H9 (cell line): ENCODE results near the gene NHERF1. TPM values are rescaled to one million over a fixed set of nuclear protein-coding genes. Genes with fewer than 3 reads are reported as not detected.

ENCODE experiments used
- DNase-seq: peaks from one replicate; pipeline ENCODE4 v3.0.0-alpha.2; 2017
- H2AFZ ChIP-seq: one replicate; pipeline ENCODE4 v1.6.1; 2013; ENCODE audit warnings: mild to moderate bottlenecking, low read length, control low read depth, moderate library complexity
- H2AK5ac ChIP-seq: 2 replicates; pipeline ENCODE4 v1.6.1; 2013; ENCODE audit warnings: low read length, control low read depth, mixed read lengths; ENCODE audit not compliant: insufficient read length
- H2BK120ac ChIP-seq: one replicate; pipeline ENCODE4 v1.6.1; 2013; ENCODE audit warnings: low read depth, mild to moderate bottlenecking, low read length, control low read depth, inconsistent platforms; ENCODE audit not compliant: poor library complexity, severe bottlenecking
- H2BK12ac ChIP-seq: 2 replicates; pipeline ENCODE4 v1.6.1; 2013; ENCODE audit warnings: low read length, control low read depth, mixed read lengths, low read depth; ENCODE audit not compliant: insufficient read length
- H2BK15ac ChIP-seq: 2 replicates; pipeline ENCODE4 v1.6.1; 2013; ENCODE audit warnings: low read depth, low read length, control low read depth
- H2BK20ac ChIP-seq: one replicate; pipeline ENCODE4 v1.6.1; 2013; ENCODE audit warnings: low read depth, mild to moderate bottlenecking, low read length, control low read depth, inconsistent platforms; ENCODE audit not compliant: poor library complexity, severe bottlenecking
- H2BK5ac ChIP-seq: 2 replicates; pipeline ENCODE4 v1.6.1; 2013; ENCODE audit warnings: low read length, control low read depth, mixed read lengths; ENCODE audit not compliant: insufficient read length
- H3K14ac ChIP-seq: 2 replicates; pipeline ENCODE4 v1.6.1; 2013; ENCODE audit warnings: low read length, control low read depth; ENCODE audit not compliant: insufficient read depth
- H3K18ac ChIP-seq: 2 replicates; pipeline ENCODE4 v1.6.1; 2013; ENCODE audit warnings: low read depth, mild to moderate bottlenecking, mixed read lengths, low read length, control low read depth; ENCODE audit not compliant: insufficient read length
- H3K23ac ChIP-seq: 2 replicates; pipeline ENCODE4 v1.6.1; 2013; ENCODE audit warnings: low read length, control low read depth, mixed read lengths, low read depth; ENCODE audit not compliant: insufficient read length
- H3K23me2 ChIP-seq: 2 replicates; pipeline ENCODE4 v1.6.1; 2013; ENCODE audit warnings: low read depth, mild to moderate bottlenecking, mixed read lengths, low read length, control low read depth; ENCODE audit not compliant: insufficient read length, poor library complexity, severe bottlenecking
- H3K27ac ChIP-seq: 2 replicates; pipeline ENCODE4 v1.5.1; 2013; ENCODE audit warnings: low read length, control low read depth, mixed read lengths, low read depth; ENCODE audit not compliant: insufficient read length
- H3K27me3 ChIP-seq: 2 replicates; pipeline ENCODE4 v1.6.1; 2013; ENCODE audit warnings: low read length, control low read depth, inconsistent platforms; ENCODE audit not compliant: insufficient read depth
- H3K4ac ChIP-seq: 2 replicates; pipeline ENCODE4 v1.6.1; 2013; ENCODE audit warnings: low read depth, mild to moderate bottlenecking, control low read depth, inconsistent platforms, low read length, moderate library complexity
- H3K4me1 ChIP-seq: 2 replicates; pipeline ENCODE4 v1.6.1; 2013; ENCODE audit warnings: low read length, control low read depth, inconsistent platforms; ENCODE audit not compliant: insufficient read depth
- H3K4me2 ChIP-seq: 2 replicates; pipeline ENCODE4 v1.6.1; 2013; ENCODE audit warnings: low read length, control low read depth, mixed read lengths; ENCODE audit not compliant: insufficient read length, insufficient read depth
- H3K56ac ChIP-seq: 2 replicates; pipeline ENCODE4 v1.6.1; 2013; ENCODE audit warnings: low read depth, mild to moderate bottlenecking, mixed read lengths, low read length, control low read depth; ENCODE audit not compliant: insufficient read length
- H3K79me1 ChIP-seq: 2 replicates; pipeline ENCODE4 v1.6.1; 2013; ENCODE audit warnings: low read depth, mild to moderate bottlenecking, moderate library complexity, low read length, control low read depth, inconsistent platforms; ENCODE audit not compliant: insufficient read depth, poor library complexity, severe bottlenecking
- H3K79me2 ChIP-seq: 2 replicates; pipeline ENCODE4 v1.6.1; 2013; ENCODE audit warnings: low read length, control low read depth, inconsistent platforms; ENCODE audit not compliant: insufficient read depth
- H3K9ac ChIP-seq: 2 replicates; pipeline ENCODE4 v1.6.1; 2013; ENCODE audit warnings: low read length, control low read depth, mixed read lengths; ENCODE audit not compliant: insufficient read length; ENCODE audit errors: extremely low read depth
- H3K9me3 ChIP-seq: one replicate; pipeline ENCODE4 v1.6.1; 2013; ENCODE audit warnings: low read depth, low read length, inconsistent platforms; ENCODE audit not compliant: control insufficient read depth
- H3T11ph ChIP-seq: one replicate; pipeline ENCODE4 v1.6.1; 2013; ENCODE audit warnings: mild to moderate bottlenecking, low read length, control low read depth, inconsistent platforms
- H4K20me1 ChIP-seq: one replicate; pipeline ENCODE4 v1.6.1; 2013; ENCODE audit not compliant: control insufficient read depth, insufficient read length, insufficient read depth
- H4K5ac ChIP-seq: 2 replicates; pipeline ENCODE4 v1.6.1; 2013; ENCODE audit warnings: low read depth, mild to moderate bottlenecking, mixed read lengths, low read length, control low read depth; ENCODE audit not compliant: insufficient read length
- H4K8ac ChIP-seq: replicated peaks from 2 replicates; pipeline ENCODE4 v1.6.1; 2013; ENCODE audit warnings: low read length, control low read depth, mixed read lengths, low read depth; ENCODE audit not compliant: insufficient read length
- H4K91ac ChIP-seq: 2 replicates; pipeline ENCODE4 v1.6.1; 2013; ENCODE audit warnings: low read depth, mild to moderate bottlenecking, moderate library complexity, mixed read lengths, low read length, control low read depth; ENCODE audit not compliant: insufficient read length
- H3K27ac Mint-ChIP-seq, 3 experiments: 2 replicates in 2 of 3; 3 replicates in 1 of 3; pipeline ENCODE4 v1.8.0; 2020 to 2021; ENCODE audit warnings: mixed read lengths in 3 of 3, mild to moderate bottlenecking in 1 of 3, moderate library complexity in 1 of 3
- H3K27me3 Mint-ChIP-seq: 2 replicates; pipeline ENCODE4 v1.8.0; 2021; ENCODE audit warnings: low read depth, mild to moderate bottlenecking, moderate library complexity, mixed read lengths
- H3K36me3 Mint-ChIP-seq, 3 experiments: 2 replicates in 2 of 3; 3 replicates in 1 of 3; pipeline ENCODE4 v1.8.0; 2020 to 2021; ENCODE audit warnings: low read depth in 3 of 3, mixed read lengths in 3 of 3; ENCODE audit not compliant: insufficient read depth in 1 of 3
- H3K4me1 Mint-ChIP-seq, 2 experiments: 2 replicates each; pipeline ENCODE4 v1.8.0; 2020; ENCODE audit warnings: mixed read lengths in 2 of 2
- H3K4me3 Mint-ChIP-seq, 2 experiments: 2 replicates in 1 of 2; 3 replicates in 1 of 2; pipeline ENCODE4 v1.8.0; 2020 to 2021; ENCODE audit warnings: mild to moderate bottlenecking in 2 of 2, mixed read lengths in 2 of 2, moderate library complexity in 1 of 2
- H3K9me3 Mint-ChIP-seq, 2 experiments: 2 replicates in 1 of 2; 3 replicates in 1 of 2; pipeline ENCODE4 v1.8.0; 2020; ENCODE audit warnings: mild to moderate bottlenecking in 2 of 2, mixed read lengths in 2 of 2, moderate library complexity in 1 of 2
- CTCF ChIP-seq: fragments of 200-600 bp; sonication (generic); conservative IDR thresholded peaks from 3 replicates; pipeline ENCODE4 v1.8.0; 2021; ENCODE audit warnings: antibody characterized with exemption, mild to moderate bottlenecking
- WGBS: extraction: QIAGEN DNeasy Blood & Tissue Kit; methylation state at CpG from one replicate; pipeline ENCODE4 v1.1.7; 2013; ENCODE audit warnings: missing lambda C conversion rate, low lambda C conversion rate, mixed read lengths; ENCODE audit not compliant: insufficient read length; ENCODE audit errors: extremely low coverage; 5-methylcytosine and 5-hydroxymethylcytosine counted together
- total RNA-seq: library from RNA; stranded (reverse); gene quantifications from 2 replicates; pipeline ENCODE4 v1.2.1, GENCODE V29; 2021

Gene NHERF1
- total RNA-seq, 1 experiment from 2014 or later: 74.4 TPM

- H3K9me3 Mint-ChIP-seq: no peaks in the 10 kb centered on the region; a peak in 1 of 5 replicates
- H3K4me1 Mint-ChIP-seq: peaks cover 35% of the 10 kb centered on the region in 2 experiments
- H2BK5ac ChIP-seq: no peak overlapping the region
- H3K79me1 ChIP-seq: no peaks in the 10 kb centered on the region
- DNase-seq: peak; percentile 45
- no peaks in the 10 kb centered on the region; a peak in 1 of 7 replicates for H3K36me3 Mint-ChIP-seq
- H4K5ac ChIP-seq: no peak overlapping the region
- no peak overlapping the region for H3K27ac ChIP-seq
- no peak overlapping the region for H3K4ac ChIP-seq
- no peaks in the 10 kb centered on the region for H4K20me1 ChIP-seq
- H3K18ac ChIP-seq: no peak overlapping the region
- no peak overlapping the region for H2AFZ ChIP-seq
- no peak overlapping the region for H2BK12ac ChIP-seq
- no peak overlapping the region; a peak in 1 of 7 replicates for H3K27ac Mint-ChIP-seq
- H3K14ac ChIP-seq: 0 out of 2 replicates have a peak overlapping the region, but pooled peaks have one; percentile 1
- no peak overlapping the region for H2BK20ac ChIP-seq
- H3K27me3 ChIP-seq: no peaks in the 10 kb centered on the region
- peaks cover 13% of the 10 kb centered on the region for H3K4me1 ChIP-seq
- no peak overlapping the region for H3K4me2 ChIP-seq
- peak overlapping the region; percentile 21 for H3K9ac ChIP-seq
- no peak overlapping the region for H3T11ph ChIP-seq
- no peak overlapping the region for H2BK15ac ChIP-seq
- no peak overlapping the region for H2AK5ac ChIP-seq
- no peak overlapping the region for H3K56ac ChIP-seq
- H3K79me2 ChIP-seq: no peaks in the 10 kb centered on the region
- no peaks in the 10 kb centered on the region for H3K9me3 ChIP-seq
- H3K23me2 ChIP-seq: peaks cover 8% of the 10 kb centered on the region
- WGBS: no CpG with 5 or more reads among the region's 4 CpGs
- no peak overlapping the region for H3K23ac ChIP-seq
- H4K91ac ChIP-seq: no peak overlapping the region
- TF ChIP-seq CTCF: no peak
- H3K4me3 Mint-ChIP-seq: 0 out of 5 replicates have a peak overlapping the region, but pooled peaks of 1 of the 2 experiments have one; percentile 12
- H2BK120ac ChIP-seq: no peak overlapping the region
- H4K8ac ChIP-seq: no peak overlapping the region
- H3K27me3 Mint-ChIP-seq: peaks cover 30% of the 10 kb centered on the region
Measured at GRCh38 chr17:74742153-74742515, 6.3 kb upstream of the NHERF1 start.
